Measurements from ENCODE around the gene CAPN5.

CAPN5 gene

DNA sequence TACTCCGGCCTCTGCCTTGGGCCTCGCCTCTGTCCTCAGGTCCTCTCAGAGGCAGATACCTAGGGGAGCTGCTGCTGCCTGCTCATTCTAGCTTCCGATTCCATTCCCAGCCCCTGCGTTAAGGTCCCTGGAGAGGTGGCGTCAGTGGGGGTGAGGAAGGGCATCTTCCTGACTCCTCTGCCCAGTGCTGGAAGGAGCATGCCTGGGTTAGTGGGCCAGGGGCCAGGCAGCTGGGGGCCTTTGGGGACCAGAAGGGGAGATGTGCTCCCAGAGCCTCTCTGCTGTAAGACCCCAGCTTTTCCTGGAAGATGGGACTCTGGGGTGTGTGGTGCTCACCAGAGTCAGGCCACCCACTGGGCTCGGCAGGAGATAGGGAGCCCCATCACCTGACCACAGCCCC is 57.7 kb downstream of the CAPN5 start:
- POLR2A ChIA-PET, result no interaction called here
- CTCF ChIA-PET, result no interaction called here
- no peak for DNase-seq (ENCODE audit: extremely low spot score)
- TF ChIP-seq, protein P1, sequence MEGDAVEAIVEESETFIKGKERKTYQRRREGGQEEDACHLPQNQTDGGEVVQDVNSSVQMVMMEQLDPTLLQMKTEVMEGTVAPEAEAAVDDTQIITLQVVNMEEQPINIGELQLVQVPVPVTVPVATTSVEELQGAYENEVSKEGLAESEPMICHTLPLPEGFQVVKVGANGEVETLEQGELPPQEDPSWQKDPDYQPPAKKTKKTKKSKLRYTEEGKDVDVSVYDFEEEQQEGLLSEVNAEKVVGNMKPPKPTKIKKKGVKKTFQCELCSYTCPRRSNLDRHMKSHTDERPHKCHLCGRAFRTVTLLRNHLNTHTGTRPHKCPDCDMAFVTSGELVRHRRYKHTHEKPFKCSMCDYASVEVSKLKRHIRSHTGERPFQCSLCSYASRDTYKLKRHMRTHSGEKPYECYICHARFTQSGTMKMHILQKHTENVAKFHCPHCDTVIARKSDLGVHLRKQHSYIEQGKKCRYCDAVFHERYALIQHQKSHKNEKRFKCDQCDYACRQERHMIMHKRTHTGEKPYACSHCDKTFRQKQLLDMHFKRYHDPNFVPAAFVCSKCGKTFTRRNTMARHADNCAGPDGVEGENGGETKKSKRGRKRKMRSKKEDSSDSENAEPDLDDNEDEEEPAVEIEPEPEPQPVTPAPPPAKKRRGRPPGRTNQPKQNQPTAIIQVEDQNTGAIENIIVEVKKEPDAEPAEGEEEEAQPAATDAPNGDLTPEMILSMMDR (IDR thresholded peaks at IDR 0.05; ENCODE audit: control extremely low read depth, extremely low read depth, low read depth, missing control alignments), result no peak

DNA sequence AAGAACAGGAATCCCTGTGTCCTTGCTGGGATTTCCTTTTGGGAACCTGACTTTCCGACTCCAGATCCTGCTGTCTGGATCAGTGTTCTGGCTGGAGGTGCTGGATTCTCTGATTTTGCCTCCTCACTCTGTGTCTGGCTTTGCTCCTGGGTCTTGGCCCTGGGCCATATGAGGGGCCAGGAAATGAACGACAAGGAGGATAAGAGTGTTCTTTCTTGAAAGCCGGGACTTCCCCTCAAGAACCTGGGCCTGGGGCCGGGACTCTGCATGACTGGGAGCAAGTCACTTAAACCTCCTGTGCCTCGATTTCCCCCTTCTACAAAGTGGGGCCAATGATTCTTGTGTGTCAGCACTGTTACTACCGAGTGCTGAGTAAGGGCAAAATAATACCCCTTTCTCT is 58.4 kb downstream of the CAPN5 start:
- TF ChIP-seq, protein P1 (IDR thresholded peaks at IDR 0.05; ENCODE audit: control extremely low read depth, extremely low read depth, low read depth, missing control alignments), result no peak
- POLR2A ChIA-PET, result no interaction called here
- CTCF ChIA-PET, result interaction anchor here (2.7 to 5.8 kb wide), 2 partner anchors 63 to 494 kb away, joined by 19 to 58 read pairs; no protein-coding TSS in a partner anchor
- DNase-seq (ENCODE audit: extremely low spot score), result no peak

DNA sequence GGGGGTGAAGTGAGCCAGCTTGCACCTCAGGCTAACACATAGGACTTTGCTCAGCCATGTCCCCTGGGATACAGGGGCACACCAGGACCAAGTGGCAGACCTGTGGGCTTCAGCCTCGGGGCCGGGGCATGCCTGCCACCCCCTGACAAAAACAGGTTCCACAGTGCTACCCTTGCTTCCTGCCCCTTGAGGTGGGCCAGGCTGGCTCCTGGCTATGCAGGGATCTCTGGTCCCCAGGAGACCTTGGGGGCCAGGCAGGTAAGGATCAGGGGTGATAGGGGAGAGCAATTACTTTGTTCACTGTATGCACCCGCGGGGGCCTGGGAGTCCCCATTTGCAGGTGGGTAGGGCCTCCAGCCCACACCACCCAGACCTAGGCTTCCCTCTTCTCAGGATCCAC is 58.9 kb downstream of the CAPN5 start:
- ChIA-PET POLR2A (no interaction called here), CTCF (interaction anchor here (2.7 to 5.8 kb wide), 2 partner anchors 63 to 494 kb away, joined by 19 to 58 read pairs; no protein-coding TSS in a partner anchor)
- TF ChIP-seq, protein P1 (IDR thresholded peaks at IDR 0.05; ENCODE audit: control extremely low read depth, extremely low read depth, low read depth, missing control alignments), result no peak
- no peak for DNase-seq (ENCODE audit: extremely low spot score)

DNA sequence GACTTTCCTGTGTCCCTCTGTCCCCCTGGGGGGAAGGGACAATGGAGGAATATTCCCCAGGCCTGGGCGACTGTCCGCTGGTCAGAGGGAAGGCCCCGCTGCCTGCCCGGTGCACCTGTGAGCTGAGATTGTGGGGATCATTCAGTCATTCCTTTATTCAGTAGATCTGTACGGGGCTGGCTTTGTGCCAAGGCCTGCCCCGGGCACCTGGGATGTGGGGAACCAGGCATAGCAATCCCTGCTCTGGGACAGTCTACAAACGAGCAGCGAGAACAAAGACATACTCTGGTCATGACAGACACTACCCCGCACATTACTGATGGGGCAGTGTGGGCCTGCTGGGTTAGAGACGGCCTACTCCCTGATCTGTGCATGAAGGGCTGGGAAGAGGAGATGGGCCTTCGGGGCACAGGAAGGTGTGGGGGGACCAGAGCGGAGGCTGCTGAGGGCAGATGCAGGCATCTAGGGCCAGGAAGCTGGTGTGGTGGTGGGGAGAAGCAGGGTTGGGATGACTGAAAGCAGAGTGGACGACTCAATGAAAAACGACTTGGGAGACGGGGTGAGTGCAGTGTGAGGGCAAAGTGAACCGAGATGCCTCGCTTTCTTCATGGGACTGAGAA is 59.5 kb downstream of the CAPN5 start:
- POLR2A ChIA-PET, result no interaction called here
- TF ChIP-seq, protein P1 (IDR thresholded peaks at IDR 0.05; ENCODE audit: control extremely low read depth, extremely low read depth, low read depth, missing control alignments), result no peak
- no peak for DNase-seq (ENCODE audit: extremely low spot score)
- CTCF ChIA-PET, result interaction anchor here (0.7 to 5.8 kb wide), 30 partner anchors 11 to 493 kb away, joined by 3 to 58 read pairs (median 6); no protein-coding TSS in a partner anchor

DNA sequence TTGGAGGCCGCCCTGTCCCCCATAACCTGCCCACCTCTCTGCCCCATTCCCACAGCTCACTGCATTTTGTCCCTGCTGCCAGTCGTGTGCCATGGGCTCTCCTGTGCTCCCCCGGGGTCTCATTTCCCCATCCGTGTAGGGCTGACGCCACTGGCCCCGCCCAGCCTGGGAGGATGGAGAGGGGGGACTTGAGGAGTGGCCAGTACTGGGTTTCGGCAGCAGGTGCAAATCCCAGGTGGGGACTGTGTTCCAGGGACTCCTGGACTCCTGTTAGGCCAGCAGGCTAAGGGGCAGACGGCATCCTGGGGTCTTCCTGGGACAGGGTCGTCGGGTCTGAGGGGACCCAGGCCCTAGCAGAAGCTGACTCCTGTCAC is 60.1 kb downstream of the CAPN5 start:
- CTCF ChIA-PET, result interaction anchor here (0.7 to 5.8 kb wide), 46 partner anchors 10 to 919 kb away, joined by 3 to 58 read pairs (median 4); partner anchors contain the start of gene OMP

DNA sequence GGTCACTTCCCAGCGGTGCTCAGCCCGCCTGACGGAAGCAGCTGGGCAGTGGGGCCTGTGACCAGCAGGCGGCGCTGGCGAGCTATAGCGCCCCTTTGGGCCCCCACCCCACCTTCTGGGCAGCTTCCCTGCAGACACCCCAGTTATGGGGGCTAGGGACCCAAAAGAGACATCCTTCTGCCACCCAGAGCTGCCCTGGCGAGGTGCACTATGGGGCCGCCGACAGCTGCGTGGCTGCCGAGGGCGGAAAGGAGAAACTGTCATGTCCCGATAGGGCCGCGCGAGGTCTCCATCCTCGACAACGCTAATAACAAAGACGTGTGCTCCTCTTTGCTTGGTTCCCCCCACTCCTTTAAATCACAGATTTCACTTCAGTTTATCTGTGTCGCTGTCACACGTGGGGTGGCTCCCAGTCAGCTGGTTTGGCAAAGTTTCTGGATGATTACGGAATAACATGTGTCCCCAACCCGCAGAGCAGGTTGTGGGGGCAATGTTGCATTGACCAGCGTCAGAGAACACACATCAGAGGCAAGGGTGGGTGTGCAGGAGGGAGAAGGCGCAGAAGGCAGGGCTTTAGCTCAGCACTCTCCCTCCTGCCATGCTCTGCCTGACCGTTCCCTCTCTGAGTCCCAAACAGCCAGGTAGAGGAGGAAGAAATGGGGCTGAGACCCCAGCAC is 60.6 kb downstream of the CAPN5 start:
- ChIA-PET CTCF (interaction anchor here (0.7 to 5.8 kb wide), 48 partner anchors 10 to 918 kb away, joined by 3 to 58 read pairs (median 4); partner anchors contain the start of gene OMP), POLR2A (no interaction called here)
- TF ChIP-seq, protein P1 (IDR thresholded peaks at IDR 0.05; ENCODE audit: control extremely low read depth, extremely low read depth, low read depth, missing control alignments), result peak; percentile 98
- peak; percentile 78 for DNase-seq (ENCODE audit: extremely low spot score)

More for the DNA sequence above, 60.1 kb downstream of the CAPN5 start:
- TF ChIP-seq, protein P1 (IDR thresholded peaks at IDR 0.05; ENCODE audit: control extremely low read depth, extremely low read depth, low read depth, missing control alignments), result peak; percentile 10
- POLR2A ChIA-PET, result no interaction called here
- no peak for DNase-seq (ENCODE audit: extremely low spot score)

All from GM10248 (cell line).